Gastrocnemius medialis (tissue), 4 donors: ENCODE measurements around the gene CC2D2A. TPM values are rescaled to one million over a fixed set of nuclear protein-coding genes. Genes with fewer than 3 reads are reported as not detected.

ENCODE experiments used
- ATAC-seq, 2 donors: fragments of 150-250 bp; one replicate each; pipeline ENCODE4 v1.9.1; 2016
- DNase-seq, 2 donors: peaks; one replicate each; pipeline ENCODE4 v3.0.0-alpha.2; 2019
- H3K27ac ChIP-seq, 4 donors: fragments of 200-600 bp; sonication (generic); 1 replicate in 1 of 4; 2 replicates in 3 of 4; pipeline ENCODE4 v1.5.1; 2016 to 2018; ENCODE audit warnings: mild to moderate bottlenecking in 2 of 4, moderate library complexity in 1 of 4
- H3K27me3 ChIP-seq, 3 donors: fragments of 200-600 bp; sonication (generic) in 2 of 3; 1 replicate in 1 of 3; 2 replicates in 2 of 3; pipeline versions ENCODE4 v1.5.1 to v1.6.0; 2016 to 2019; ENCODE audit warnings: mild to moderate bottlenecking in 1 of 3, moderate library complexity in 1 of 3
- H3K36me3 ChIP-seq, 2 donors: fragments of 200-600 bp; sonication (generic) in 1 of 2; one replicate each; pipeline ENCODE4 v1.5.1; 2017 to 2018
- H3K4me1 ChIP-seq, 2 donors: fragments of 200-600 bp; sonication (generic) in 1 of 2; one replicate each; pipeline ENCODE4 v1.5.1; 2016 to 2017; ENCODE audit warnings: mild to moderate bottlenecking in 2 of 2
- H3K4me3 ChIP-seq, 4 donors: fragments of 200-600 bp; sonication (generic) in 3 of 4; 1 replicate in 1 of 4; 2 replicates in 3 of 4; pipeline ENCODE4 v1.5.1; 2016 to 2019; ENCODE audit warnings: mild to moderate bottlenecking in 2 of 4
- H3K9me3 ChIP-seq, 3 donors: fragments of 200-600 bp; sonication (generic) in 2 of 3; 1 replicate in 1 of 3; 2 replicates in 2 of 3; pipeline ENCODE4 v1.5.1; 2016 to 2019
- CTCF ChIP-seq, 5 experiments: fragments of 450-650 bp in 3 of 5; fragments of 200-600 bp in 2 of 5; sonication (generic) in 2 of 5; IDR thresholded peaks in 4 of 5; conservative IDR thresholded peaks in 1 of 5; 1 replicate in 4 of 5; 2 replicates in 1 of 5; pipeline ENCODE4 v1.5.1; 2016 to 2019; ENCODE audit warnings: antibody characterized with exemption in 5 of 5, mild to moderate bottlenecking in 3 of 5, moderate library complexity in 3 of 5
- POLR2A ChIP-seq, 2 donors: fragments of 450-650 bp; IDR thresholded peaks; one replicate each; pipeline ENCODE4 v1.6.1; 2017; ENCODE audit warnings: antibody characterized with exemption in 2 of 2, mild to moderate bottlenecking in 2 of 2, moderate library complexity in 2 of 2
- in situ Hi-C, 4 donors: fragments of 200-750 bp; cut with MboI; loops; one replicate each; pipeline versions ENCODE4 v1.15.0 to v1.8.0; 2017; ENCODE audit warnings: low sequenced_read_pairs in 4 of 4
- intact Hi-C: fragments of 100-400 bp; cut with DNase I; formaldehyde crosslinking; loops from one replicate; pipeline ENCODE4 v1.15.1; 2023; ENCODE audit warnings: low total_unique reads
- total RNA-seq, 4 donors: library from RNA; depleted of rRNA; stranded (reverse); fragments of >200 nt; gene quantifications; one replicate each; pipeline versions ENCODE4 v1.1.0 to v1.2.3, GENCODE V29; 2016

CC2D2A gene
- total RNA-seq, 4 donors from 2014 or later: 1.1 to 4.0 (median 2.9) TPM

- Histone ChIP-seq H3K4me1 (no peaks in the 10 kb centered on the region), H3K36me3 (no peaks in the 10 kb centered on the region), H3K4me3 (no peak overlapping the region), H3K27me3 (no peaks in the 10 kb centered on the region), H3K9me3 (no peaks in the 10 kb centered on the region), H3K27ac (no peak overlapping the region)
- ATAC-seq (no peak), DNase-seq (no peak)
- TF ChIP-seq CTCF (IDR thresholded peaks at IDR 0.05 in 4 of 5, conservative IDR thresholded peaks at IDR 0.05 in 1 of 5) (no peak), POLR2A (IDR thresholded peaks at IDR 0.05) (no peak)
- in situ Hi-C loops (no loop called here), intact Hi-C loops (no loop called here)
Observed at GRCh38 chr4:15562623-15563022, 92.9 kb downstream of the CC2D2A start.

- in situ Hi-C loops: no loop called here
Observed at GRCh38 chr4:15563871-15564270, 94.2 kb downstream of the CC2D2A start.

GRCh38 chr4:15568821-15569220 lies 99.1 kb downstream of the CC2D2A start:
- in situ Hi-C loops: no loop called here
- Histone ChIP-seq H3K4me1 (no peaks in the 10 kb centered on the region), H3K27me3 (no peaks in the 10 kb centered on the region), H3K36me3 (peaks cover 0 to 6% of the 10 kb centered on the region in 2 donors), H3K27ac (no peak overlapping the region), H3K9me3 (no peaks in the 10 kb centered on the region), H3K4me3 (no peak overlapping the region)
- no peak for TF ChIP-seq POLR2A (IDR thresholded peaks at IDR 0.05)
- no peak for TF ChIP-seq CTCF (IDR thresholded peaks at IDR 0.05 in 4 of 5, conservative IDR thresholded peaks at IDR 0.05 in 1 of 5)
- DNase-seq (peak; percentile 18 to 45), ATAC-seq (peak; percentile 63 to 86)
- intact Hi-C loops: no loop called here

More at GRCh38 chr4:15563871-15564270, 94.2 kb downstream of the CC2D2A start:
- TF ChIP-seq POLR2A (IDR thresholded peaks at IDR 0.05) (no peak), CTCF (IDR thresholded peaks at IDR 0.05 in 4 of 5, conservative IDR thresholded peaks at IDR 0.05 in 1 of 5) (no peak)
- no peak overlapping the region for H3K27ac ChIP-seq
- DNase-seq (no peak), ATAC-seq (no peak)
- H3K4me1 ChIP-seq: no peaks in the 10 kb centered on the region
- H3K9me3 ChIP-seq: no peaks in the 10 kb centered on the region
- H3K27me3 ChIP-seq: no peaks in the 10 kb centered on the region
- peaks cover 0 to 6% of the 10 kb centered on the region in 2 donors for H3K36me3 ChIP-seq
- intact Hi-C loops: no loop called here
- H3K4me3 ChIP-seq: no peak overlapping the region

GRCh38 chr4:15569746-15570145 lies 100.1 kb downstream of the CC2D2A start:
- Histone ChIP-seq H3K27me3 (no peaks in the 10 kb centered on the region), H3K36me3 (peaks cover 0 to 6% of the 10 kb centered on the region in 2 donors), H3K27ac (no peak overlapping the region), H3K4me1 (no peaks in the 10 kb centered on the region), H3K4me3 (no peak overlapping the region), H3K9me3 (no peaks in the 10 kb centered on the region)
- in situ Hi-C loops (no loop called here), intact Hi-C loops (no loop called here)
- no peak for TF ChIP-seq CTCF (IDR thresholded peaks at IDR 0.05 in 4 of 5, conservative IDR thresholded peaks at IDR 0.05 in 1 of 5)
- TF ChIP-seq POLR2A (IDR thresholded peaks at IDR 0.05): no peak
- DNase-seq (no peak), ATAC-seq (no peak)

GRCh38 chr4:15575966-15576365 lies 106.3 kb downstream of the CC2D2A start:
- no peak overlapping the region for H3K27ac ChIP-seq
- ATAC-seq: no peak
- in situ Hi-C loops: no loop called here

More at GRCh38 chr4:15575966-15576365, 106.3 kb downstream of the CC2D2A start:
- Histone ChIP-seq H3K9me3 (no peaks in the 10 kb centered on the region), H3K4me1 (peaks cover 0 to 2% of the 10 kb centered on the region in 2 donors), H3K36me3 (no peaks in the 10 kb centered on the region), H3K27me3 (no peaks in the 10 kb centered on the region), H3K4me3 (no peak overlapping the region)
- TF ChIP-seq CTCF (IDR thresholded peaks at IDR 0.05 in 4 of 5, conservative IDR thresholded peaks at IDR 0.05 in 1 of 5) (no peak), POLR2A (IDR thresholded peaks at IDR 0.05) (no peak)
- DNase-seq: no peak
- intact Hi-C loops: no loop called here
